Brain microvascular endothelial cell (primary cell): ENCODE data around the gene PAK5.

Source experiments
- DNase-seq: peaks from one replicate; pipeline ENCODE4 v3.0.0-alpha.2; 2020
- H3K27ac ChIP-seq: fragments of 250-450 bp; sonication (Bioruptor Pico); 2 replicates; pipeline ENCODE4 v1.5.1; 2020; ENCODE audit warnings: mild to moderate bottlenecking, moderate library complexity
- H3K27me3 ChIP-seq: fragments of 250-450 bp; sonication (Bioruptor Pico); replicated peaks from 2 replicates; pipeline ENCODE4 v1.5.1; 2020; ENCODE audit warnings: mild to moderate bottlenecking
- H3K36me3 ChIP-seq: fragments of 250-450 bp; sonication (Bioruptor Pico); replicated peaks from 2 replicates; pipeline ENCODE4 v1.5.1; 2020; ENCODE audit warnings: mild to moderate bottlenecking
- H3K4me3 ChIP-seq: 2 replicates; pipeline ENCODE4 v1.5.1; 2011; ENCODE audit warnings: low read depth, mild to moderate bottlenecking, control low read depth, low read length, moderate library complexity
- CTCF ChIP-seq: IDR thresholded peaks from 2 replicates; pipeline ENCODE4 v1.5.1; 2011; ENCODE audit warnings: low read depth, mild to moderate bottlenecking, moderate library complexity, low read length, control low read depth, inconsistent platforms; ENCODE audit errors: missing control alignments
- in situ Hi-C: cut with HindIII; loops from 2 replicates; pipeline ENCODE4 v1.10.0; 2017; ENCODE audit warnings: low sequenced_read_pairs, low pct_ligation_motif_present

Gene PAK5

GRCh38 chr20:9571783-9572182 lies 267.1 kb downstream of the PAK5 start:
- in situ Hi-C loops = no loop called here

GRCh38 chr20:9570612-9571011 lies 268.3 kb downstream of the PAK5 start:
- Histone ChIP-seq H3K4me3 (no peak overlapping the region), H3K36me3 (no peaks in the 10 kb centered on the region), H3K27me3 (no peaks in the 10 kb centered on the region), H3K27ac (no peak overlapping the region)
- TF ChIP-seq CTCF = no peak
- DNase-seq = no peak
- in situ Hi-C loops = no loop called here

More at GRCh38 chr20:9571783-9572182, 267.1 kb downstream of the PAK5 start:
- Histone ChIP-seq H3K36me3 (no peaks in the 10 kb centered on the region), H3K27me3 (no peaks in the 10 kb centered on the region), H3K4me3 (no peak overlapping the region), H3K27ac (no peak overlapping the region)
- TF ChIP-seq CTCF = no peak
- DNase-seq = no peak

GRCh38 chr20:9566977-9567376 lies 271.9 kb downstream of the PAK5 start:
- Histone ChIP-seq H3K27me3 (no peaks in the 10 kb centered on the region), H3K27ac (no peak overlapping the region), H3K4me3 (no peak overlapping the region), H3K36me3 (no peaks in the 10 kb centered on the region)
- DNase-seq = no peak
- no peak for TF ChIP-seq CTCF
- in situ Hi-C loops = no loop called here

GRCh38 chr20:9565910-9566550 lies 272.8 kb downstream of the PAK5 start:
- Histone ChIP-seq H3K27ac (no peak overlapping the region), H3K4me3 (no peak overlapping the region), H3K36me3 (no peaks in the 10 kb centered on the region), H3K27me3 (no peaks in the 10 kb centered on the region)
- in situ Hi-C loops = no loop called here
- TF ChIP-seq CTCF = no peak
- DNase-seq = no peak

- H3K36me3 ChIP-seq = no peaks in the 10 kb centered on the region
- H3K27ac ChIP-seq = no peak overlapping the region
- no peaks in the 10 kb centered on the region for H3K27me3 ChIP-seq
- in situ Hi-C loops = no loop called here
- TF ChIP-seq CTCF = no peak
- no peak for DNase-seq
- no peak overlapping the region for H3K4me3 ChIP-seq
These were observed 281.5 kb downstream of the PAK5 start for GRCh38 chr20:9557411-9557810.

GRCh38 chr20:9555781-9556180 lies 283.1 kb downstream of the PAK5 start:
- H3K27ac ChIP-seq = no peak overlapping the region
- no peaks in the 10 kb centered on the region for H3K36me3 ChIP-seq
- H3K27me3 ChIP-seq = no peaks in the 10 kb centered on the region
- in situ Hi-C loops = no loop called here
- no peak for TF ChIP-seq CTCF
- no peak for DNase-seq
- H3K4me3 ChIP-seq = no peak overlapping the region
